NT2/D1 (cell line): ENCODE measurements around the gene CRTAP.
A peak's percentile ranks its signal among the peaks of the same experiment; 100 is the strongest.
"Not testable (repeated sequence)": the region's sequence is repeated elsewhere in the genome, so short reads cannot be mapped to it uniquely, and the experiment has no call there.

Experiments
- DNase-seq: peaks from one replicate; pipeline ENCODE4 v3.0.0-alpha.2; 2011; ENCODE audit warnings: low read depth, low spot score
- H3K27me3 ChIP-seq: 2 replicates; pipeline ENCODE4 v1.6.0; 2011; ENCODE audit warnings: mild to moderate bottlenecking; ENCODE audit not compliant: insufficient read length, insufficient read depth
- H3K36me3 ChIP-seq: 2 replicates; pipeline ENCODE4 v1.6.1; 2011; ENCODE audit warnings: mild to moderate bottlenecking, low read length, mixed read lengths; ENCODE audit not compliant: insufficient read depth, insufficient read length
- H3K4me1 ChIP-seq: 2 replicates; pipeline ENCODE4 v1.5.1; 2011; ENCODE audit not compliant: insufficient read depth, insufficient read length
- H3K4me3 ChIP-seq: 2 replicates; pipeline ENCODE4 v1.5.1; 2011; ENCODE audit warnings: low read depth; ENCODE audit not compliant: insufficient read length
- H3K9ac ChIP-seq: 2 replicates; pipeline ENCODE4 v1.6.0; 2011; ENCODE audit warnings: low read depth; ENCODE audit not compliant: insufficient read length
- H3K9me3 ChIP-seq: 2 replicates; pipeline ENCODE4 v1.5.1; 2011; ENCODE audit warnings: mild to moderate bottlenecking, low read length; ENCODE audit not compliant: insufficient read depth
- SUZ12 ChIP-seq: IDR thresholded peaks from 2 replicates; pipeline ENCODE4 v1.6.1; 2011; ENCODE audit not compliant: insufficient read length, insufficient read depth; ENCODE audit errors: extremely low read depth
- YY1 ChIP-seq: IDR thresholded peaks from 2 replicates; pipeline ENCODE4 v1.6.1; 2011; ENCODE audit not compliant: insufficient read length, insufficient read depth
- ZNF274 ChIP-seq: IDR thresholded peaks from 2 replicates; pipeline ENCODE4 v1.6.1; 2011; ENCODE audit warnings: mild to moderate bottlenecking, low read depth, low read length

CRTAP gene

GRCh38 chr3:33113772-33114621 is at the start of gene CRTAP:
Gene CRTAP (plus strand): TSS chr3:33114014. CDS start chr3:33114078, 64 bp downstream.
- Histone ChIP-seq H3K4me1 (no peaks in the 10 kb centered on the region), H3K27me3 (no peaks in the 10 kb centered on the region), H3K36me3 (peaks cover 14% of the 10 kb centered on the region), H3K4me3 (peak within 1 kb of the TSS; percentile 95), H3K9ac (peak within 1 kb of the TSS; percentile 99), H3K9me3 (no peaks in the 10 kb centered on the region)
- peak; percentile 84 for DNase-seq
- TF ChIP-seq SUZ12, result no peak
- TF ChIP-seq ZNF274, result no peak
- TF ChIP-seq YY1, result no peak

GRCh38 chr3:33064929-33065328 is 48.9 kb upstream of the CRTAP start:
- DNase-seq, result no peak
- peaks cover 48% of the 10 kb centered on the region for H3K36me3 ChIP-seq
- H3K4me1 ChIP-seq, result no peaks in the 10 kb centered on the region
- no peak overlapping the region for H3K4me3 ChIP-seq
- no peaks in the 10 kb centered on the region for H3K27me3 ChIP-seq
- no peak overlapping the region for H3K9ac ChIP-seq
- no peak for TF ChIP-seq YY1
- TF ChIP-seq ZNF274, result no peak
- TF ChIP-seq SUZ12, result no peak
- no peaks in the 10 kb centered on the region for H3K9me3 ChIP-seq

GRCh38 chr3:33067484-33067883 is 46.3 kb upstream of the CRTAP start:
- TF ChIP-seq ZNF274 (no peak), SUZ12 (no peak), YY1 (no peak)
- DNase-seq, result no peak
- H3K9me3 ChIP-seq, result no peaks in the 10 kb centered on the region
- no peaks in the 10 kb centered on the region for H3K4me1 ChIP-seq
- H3K4me3 ChIP-seq, result no peak overlapping the region
- H3K9ac ChIP-seq, result no peak overlapping the region
- H3K36me3 ChIP-seq, result peaks cover 43% of the 10 kb centered on the region
- H3K27me3 ChIP-seq, result no peaks in the 10 kb centered on the region

- H3K27me3 ChIP-seq, H3K4me1 ChIP-seq, DNase-seq, H3K9ac ChIP-seq, H3K9me3 ChIP-seq, H3K4me3 ChIP-seq: not testable (repeated sequence)
- H3K36me3 ChIP-seq, result peaks cover 27% of the 10 kb centered on the region
These were observed 44.0 kb upstream of the CRTAP start for GRCh38 chr3:33069862-33070261.

- Histone ChIP-seq H3K27me3 (no peaks in the 10 kb centered on the region), H3K36me3 (peaks cover 20% of the 10 kb centered on the region), H3K9ac (no peak overlapping the region), H3K9me3 (no peaks in the 10 kb centered on the region), H3K4me1 (no peaks in the 10 kb centered on the region), H3K4me3 (no peak overlapping the region)
- TF ChIP-seq ZNF274, result no peak
- TF ChIP-seq SUZ12, result no peak
- no peak for TF ChIP-seq YY1
- no peak for DNase-seq
These were observed 42.6 kb upstream of the CRTAP start for GRCh38 chr3:33071181-33071580.

GRCh38 chr3:33071946-33072345 is 41.9 kb upstream of the CRTAP start:
- no peak overlapping the region for H3K9ac ChIP-seq
- no peaks in the 10 kb centered on the region for H3K27me3 ChIP-seq
- no peak for TF ChIP-seq ZNF274
- TF ChIP-seq YY1, result no peak
- TF ChIP-seq SUZ12, result no peak
- no peak for DNase-seq
- peaks cover 19% of the 10 kb centered on the region for H3K36me3 ChIP-seq
- H3K9me3 ChIP-seq, result no peaks in the 10 kb centered on the region
- H3K4me3 ChIP-seq, result no peak overlapping the region
- no peaks in the 10 kb centered on the region for H3K4me1 ChIP-seq

- H3K9ac ChIP-seq, result no peak overlapping the region
- peaks cover 8% of the 10 kb centered on the region for H3K36me3 ChIP-seq
- H3K4me1 ChIP-seq, result no peaks in the 10 kb centered on the region
- no peak overlapping the region for H3K4me3 ChIP-seq
- no peaks in the 10 kb centered on the region for H3K9me3 ChIP-seq
- TF ChIP-seq SUZ12 (no peak), YY1 (no peak), ZNF274 (no peak)
- no peaks in the 10 kb centered on the region for H3K27me3 ChIP-seq
- DNase-seq, result peak; percentile 75
These were observed 39.4 kb upstream of the CRTAP start for GRCh38 chr3:33074217-33075067.
